ENCODE measurements around the gene B3GALNT2. TPM values are rescaled to one million over a fixed set of nuclear protein-coding genes. Genes with fewer than 3 reads are reported as not detected.

Gene B3GALNT2
- polyA plus RNA-seq, 4 donors, result 17.5 to 31.3 (median 26.2) TPM

DNA sequence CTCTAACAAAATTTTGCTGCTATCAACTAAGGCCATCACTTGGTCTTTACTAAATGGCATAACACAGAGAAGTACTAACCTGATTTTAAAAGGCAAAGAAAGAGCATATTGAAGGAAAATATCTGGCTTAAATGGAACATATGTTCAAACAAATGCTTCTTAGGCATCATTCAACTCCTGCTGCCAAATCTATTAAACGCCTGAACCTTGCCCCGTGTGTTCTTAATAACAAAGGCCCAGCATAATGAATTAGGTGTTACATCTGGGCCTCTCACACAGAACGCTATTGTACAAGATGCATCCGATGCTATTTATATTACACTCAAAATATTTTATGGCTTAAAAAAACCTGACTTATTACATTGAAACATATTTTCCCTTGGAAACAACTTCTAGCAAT is 48.4 kb downstream of the B3GALNT2 start:
- DNase-seq (ENCODE audit: low read depth in 4 of 4, low spot score in 2 of 4), result no peak

DNA sequence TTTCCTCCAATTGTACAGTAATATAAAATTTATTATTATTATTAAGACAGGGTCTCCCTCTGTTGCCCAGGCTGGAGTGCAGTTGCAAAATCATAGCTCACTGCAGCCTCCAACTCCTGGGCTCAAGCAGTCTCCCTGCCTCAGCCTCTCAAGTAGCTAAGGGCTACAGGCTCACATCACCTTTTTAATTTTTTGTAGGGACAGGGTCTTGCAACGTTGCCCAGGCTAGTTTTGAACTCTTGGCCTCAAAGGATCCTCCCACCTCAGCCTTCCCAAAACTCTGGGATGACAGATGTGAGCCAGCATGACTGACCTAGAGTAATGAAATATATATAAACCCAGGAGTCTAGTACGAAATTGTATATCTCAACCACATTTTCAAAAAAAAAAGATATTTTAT is 49.2 kb downstream of the B3GALNT2 start:
- no peak for DNase-seq (ENCODE audit: low read depth in 4 of 4, low spot score in 2 of 4)

DNA sequence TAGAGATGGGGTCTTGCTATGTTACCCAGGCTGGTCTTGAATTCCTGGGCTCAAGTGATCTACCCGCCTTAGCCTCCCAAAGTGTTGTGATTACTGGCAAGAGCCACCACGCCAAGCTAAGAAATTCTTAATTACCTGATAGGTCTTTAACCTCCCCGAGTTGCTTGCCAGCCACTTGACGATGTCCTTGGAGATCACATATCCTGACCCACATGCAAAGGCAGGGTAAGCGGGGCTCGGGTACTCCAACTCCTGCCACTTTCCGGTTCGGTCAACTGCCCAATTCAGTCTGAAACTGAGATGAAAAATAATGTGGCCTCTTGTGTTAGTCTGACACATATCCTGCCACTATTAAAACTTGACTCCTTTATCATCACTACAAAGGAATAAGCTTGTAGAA is 50.2 kb downstream of the B3GALNT2 start:
- DNase-seq (ENCODE audit: low read depth in 4 of 4, low spot score in 2 of 4), result no peak

DNA sequence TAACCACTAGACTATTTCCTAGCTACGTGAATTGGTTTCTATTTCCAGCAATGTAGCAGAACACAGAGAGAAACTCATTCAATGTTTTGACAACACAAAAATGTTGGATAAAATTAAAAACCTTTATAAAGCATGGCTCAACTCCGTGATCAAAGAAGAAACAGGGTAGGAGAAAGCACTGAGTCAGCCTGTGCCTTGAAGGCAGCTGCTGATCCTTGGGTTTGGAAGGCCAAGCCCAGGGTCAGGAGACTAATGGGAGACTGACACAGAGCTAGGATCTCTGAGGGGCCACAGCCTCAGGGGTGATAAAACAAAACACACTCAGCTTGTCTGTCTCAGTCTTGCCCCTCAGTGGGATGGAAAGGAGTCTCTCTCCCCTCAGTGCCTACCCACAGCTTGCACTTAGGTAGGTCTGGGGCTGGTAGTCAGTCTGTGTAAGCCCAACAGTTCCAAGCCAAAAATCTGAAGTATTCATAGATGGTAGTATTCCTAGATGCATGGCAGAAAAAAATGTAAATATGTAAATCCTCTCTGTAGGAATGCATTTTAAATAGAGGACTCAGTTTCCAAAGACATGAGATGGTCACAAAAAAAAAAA is 53.3 kb downstream of the B3GALNT2 start:
- DNase-seq (ENCODE audit: low read depth in 4 of 4, low spot score in 2 of 4), result no peak

DNA sequence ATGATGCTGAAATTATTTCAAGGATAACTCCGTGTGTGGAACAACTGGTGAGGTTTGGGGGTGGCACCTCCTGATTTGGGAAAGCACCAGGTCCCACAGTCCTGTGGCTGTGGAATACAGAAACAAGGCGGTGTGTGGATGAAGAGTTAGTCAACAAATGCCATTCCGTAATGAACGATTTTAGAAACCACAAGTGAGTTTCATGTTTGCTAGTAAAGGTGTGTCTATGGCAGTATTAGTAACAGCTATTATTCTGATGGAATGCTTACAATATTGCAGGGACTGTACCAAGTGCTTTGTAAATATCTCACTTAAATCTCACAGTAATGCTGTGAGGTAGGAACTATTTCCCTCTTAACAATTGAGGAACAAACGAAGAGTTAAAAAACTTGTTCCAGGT is 53.8 kb downstream of the B3GALNT2 start:
- DNase-seq (ENCODE audit: low read depth in 4 of 4, low spot score in 2 of 4), result no peak

DNA sequence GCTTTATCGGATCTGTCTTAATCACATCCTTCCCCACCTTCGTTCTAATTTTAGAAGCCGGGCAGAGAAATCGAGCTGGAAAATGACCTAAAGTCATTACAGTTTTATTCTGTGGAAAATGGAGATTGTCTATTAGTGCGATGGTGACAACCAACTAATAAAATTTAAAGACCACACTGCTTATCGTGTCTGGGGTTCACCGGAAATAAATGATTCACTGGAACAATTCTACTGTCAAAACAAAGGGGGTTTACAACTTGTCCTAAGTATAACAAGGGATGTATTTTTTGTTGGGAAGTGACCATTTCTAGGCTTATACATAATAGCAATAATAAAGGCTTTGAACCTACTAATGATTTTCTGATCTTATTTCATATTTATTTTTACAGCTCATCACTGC is 55.6 kb downstream of the B3GALNT2 start:
- DNase-seq (ENCODE audit: low read depth in 4 of 4, low spot score in 2 of 4), result no peak

DNA sequence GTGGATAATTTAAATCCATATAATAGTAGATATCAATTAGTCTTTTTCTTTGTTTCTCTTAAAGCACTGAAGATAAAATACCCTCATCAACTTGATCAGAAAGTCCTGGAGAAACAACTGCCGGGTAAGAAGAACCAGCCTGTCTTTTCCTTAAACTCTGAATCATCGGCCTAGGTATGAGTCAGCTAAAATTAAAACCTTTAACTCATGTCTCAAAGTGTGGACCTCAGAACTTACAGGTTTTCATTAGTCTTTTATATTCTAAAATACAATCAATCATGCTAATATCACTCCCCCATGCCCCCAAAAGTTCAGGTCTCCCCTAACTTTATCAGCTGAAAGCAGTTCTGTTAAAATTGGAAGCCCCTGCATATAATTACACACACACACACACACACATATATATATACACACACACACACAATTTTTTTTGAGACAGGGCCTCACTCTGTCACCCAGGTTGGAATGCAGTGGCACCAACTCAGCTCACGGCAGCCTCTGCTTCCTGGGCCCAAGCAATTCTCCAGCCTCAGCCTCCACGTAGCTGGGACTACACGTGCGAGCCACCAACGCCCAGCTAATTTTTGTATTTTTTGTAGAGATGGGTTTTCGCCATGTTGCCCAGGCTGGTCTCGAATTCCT is 61.3 kb downstream of the B3GALNT2 start:
- DNase-seq (ENCODE audit: low read depth in 4 of 4, low spot score in 2 of 4), result no peak

DNA sequence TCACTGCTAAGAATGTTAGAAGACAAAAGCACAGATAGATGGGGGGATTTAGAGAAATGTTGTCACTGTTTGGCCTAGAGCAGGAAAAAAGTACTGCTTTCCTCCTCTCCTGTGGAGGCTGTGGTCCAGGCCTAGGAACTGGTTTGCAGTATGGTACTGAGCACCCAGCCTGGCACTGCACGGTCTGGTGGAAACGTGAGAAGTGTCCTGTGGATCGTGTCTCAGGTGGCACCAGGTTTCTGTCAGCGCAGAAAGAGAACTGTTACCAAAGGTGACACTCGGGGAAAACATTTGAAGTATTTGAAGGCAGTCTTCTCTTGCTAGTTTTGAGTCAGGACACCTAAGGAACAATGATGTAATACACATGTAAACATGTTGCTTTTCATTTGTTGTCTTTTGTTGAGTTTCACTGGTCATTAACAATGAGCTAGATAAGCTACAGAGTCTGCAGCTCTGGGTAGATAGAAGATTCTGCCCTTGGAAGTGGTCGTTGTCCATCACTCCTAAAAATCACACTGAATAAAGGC is 63.0 kb downstream of the B3GALNT2 start:
- DNase-seq (ENCODE audit: low read depth in 4 of 4, low spot score in 2 of 4), result no peak

DNA sequence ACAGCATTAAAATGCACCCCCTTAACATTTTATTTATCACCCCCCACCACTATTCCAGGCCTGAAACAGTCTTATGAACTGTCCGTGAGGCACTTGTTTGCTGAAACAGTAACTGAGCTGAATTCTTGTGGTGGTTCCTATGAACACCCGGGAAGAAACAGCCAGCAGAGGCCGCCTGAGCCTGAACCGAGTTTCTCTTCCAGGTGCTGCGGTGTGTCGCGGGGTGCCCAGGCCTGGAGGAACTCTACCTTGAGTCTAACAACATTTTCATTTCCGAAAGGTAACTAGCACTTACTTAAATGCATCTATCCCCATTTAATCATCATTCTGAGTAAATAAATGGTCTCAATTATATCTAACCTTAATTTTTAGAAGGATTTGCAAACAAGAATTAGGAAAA is 70.3 kb downstream of the B3GALNT2 start:
- DNase-seq (ENCODE audit: low read depth in 4 of 4, low spot score in 2 of 4), result no peak

DNA sequence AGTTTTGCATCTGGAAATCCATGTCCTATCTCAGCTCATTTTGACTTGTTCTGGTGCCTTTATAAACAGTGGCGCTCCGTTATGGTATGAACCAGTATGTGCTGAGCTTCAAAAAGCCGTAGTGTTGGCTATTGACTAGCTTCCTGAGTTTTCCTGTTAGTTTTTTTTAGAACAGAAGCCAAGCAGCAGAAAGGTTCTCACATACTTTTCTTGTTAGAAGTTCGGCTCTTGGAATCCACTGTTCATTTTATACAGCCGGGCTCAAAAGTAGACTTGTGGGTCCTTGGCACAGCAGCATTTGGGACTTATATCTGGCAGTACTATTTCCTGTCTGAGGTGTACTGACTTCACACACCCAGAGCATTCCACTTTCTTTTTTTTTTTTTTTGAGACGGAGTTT is 73.3 kb downstream of the B3GALNT2 start:
- DNase-seq (ENCODE audit: low read depth in 4 of 4, low spot score in 2 of 4), result no peak

DNA sequence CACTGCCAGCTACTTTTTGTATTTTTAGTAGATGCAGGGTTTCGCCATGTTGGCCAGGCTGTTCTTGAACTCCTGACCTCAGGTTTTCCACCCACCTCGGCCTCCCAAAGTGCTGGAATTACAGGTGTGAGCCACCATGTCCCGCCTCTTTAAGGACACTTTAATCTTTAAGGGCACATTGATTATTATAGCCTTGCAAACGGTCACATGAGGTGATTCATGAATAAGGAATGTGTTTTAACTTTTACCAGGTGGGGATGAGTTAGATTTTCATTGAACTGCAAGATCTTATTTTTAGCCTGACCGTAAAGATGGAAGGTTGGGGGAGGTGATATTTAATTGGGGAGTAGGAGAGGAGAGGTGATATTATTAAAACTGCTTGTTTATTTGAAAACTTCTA is 75.1 kb downstream of the B3GALNT2 start:
- DNase-seq (ENCODE audit: low read depth in 4 of 4, low spot score in 2 of 4), result no peak

DNA sequence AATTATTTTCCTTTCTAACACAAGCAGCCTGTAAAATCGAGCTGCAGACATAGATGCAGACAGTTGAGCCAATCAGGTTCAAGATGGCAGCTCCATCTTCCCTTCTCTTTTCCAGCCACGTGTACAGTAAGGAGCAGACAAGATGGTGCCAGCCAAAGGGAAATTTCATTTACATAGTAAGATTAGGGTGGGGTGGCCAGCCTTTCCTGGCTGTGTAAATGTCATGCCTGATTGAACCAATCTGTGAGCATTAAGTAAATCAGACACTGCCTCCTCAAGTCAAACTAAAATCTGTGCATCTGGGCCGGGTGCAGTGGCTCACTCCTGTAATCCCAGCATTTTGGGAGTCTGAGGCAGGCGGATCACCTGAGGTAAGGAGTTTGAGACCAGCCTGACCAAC is 76.8 kb downstream of the B3GALNT2 start:
- DNase-seq (ENCODE audit: low read depth in 4 of 4, low spot score in 2 of 4), result no peak

DNA sequence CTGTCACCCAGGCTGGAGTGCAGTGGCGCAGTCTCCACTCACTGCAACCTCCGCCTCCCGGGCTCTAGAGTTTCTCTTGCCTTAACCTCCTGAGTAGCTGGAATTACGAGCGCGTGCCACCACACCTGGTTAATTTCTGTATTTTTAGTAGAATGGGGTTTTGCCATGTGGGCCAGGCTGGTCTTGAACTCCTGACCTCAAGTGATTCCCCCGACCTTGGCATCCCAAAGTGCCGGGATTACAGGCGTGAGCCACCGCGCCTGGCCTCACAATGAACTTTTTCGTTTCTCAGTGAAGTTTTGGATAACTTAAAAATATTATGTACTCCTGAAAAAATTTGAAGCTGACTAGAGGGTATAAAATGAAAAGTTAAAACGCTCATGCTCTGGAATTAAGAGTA is 77.6 kb downstream of the B3GALNT2 start:
- no peak for DNase-seq (ENCODE audit: low read depth in 4 of 4, low spot score in 2 of 4)

DNA sequence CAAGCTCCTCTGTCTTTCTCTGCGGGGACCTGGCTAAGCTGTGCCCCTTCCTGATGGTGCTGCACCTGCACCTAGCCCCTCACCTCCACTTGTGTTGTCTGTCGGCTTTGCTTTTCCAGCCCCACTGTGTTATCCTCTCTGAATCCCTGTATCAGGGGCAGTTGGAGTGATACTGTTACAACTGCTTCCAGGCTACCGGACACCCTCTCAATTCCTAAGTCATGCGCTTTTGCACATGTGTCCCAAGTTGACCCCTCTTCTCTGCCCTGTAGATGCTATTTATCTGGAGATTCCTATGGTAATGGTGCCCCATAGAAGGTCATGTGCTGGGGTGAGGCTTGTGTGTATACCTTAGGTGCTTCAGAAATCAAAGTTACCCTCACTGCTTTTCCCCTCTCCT is 78.1 kb downstream of the B3GALNT2 start:
- no peak for DNase-seq (ENCODE audit: low read depth in 4 of 4, low spot score in 2 of 4)

DNA sequence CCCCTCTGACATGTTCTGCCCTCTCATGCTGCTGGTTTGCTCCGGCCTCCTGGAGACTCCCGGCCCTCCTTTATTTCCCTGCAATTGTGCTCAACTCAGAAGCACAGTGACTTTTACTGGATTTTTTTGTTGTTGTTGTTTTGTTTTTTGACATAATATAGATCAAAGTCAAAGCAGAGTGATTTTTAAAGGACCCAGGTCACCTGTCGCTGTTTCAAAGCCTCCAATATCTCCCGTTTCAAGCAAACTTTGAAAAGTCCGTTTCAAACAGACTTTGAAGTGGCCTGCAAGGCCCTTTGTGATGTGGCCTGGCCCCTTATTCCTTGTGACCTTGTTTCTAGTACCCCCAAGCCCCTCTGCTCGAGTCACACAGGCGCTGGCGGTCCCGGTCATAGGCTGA is 78.9 kb downstream of the B3GALNT2 start:
- no peak for DNase-seq (ENCODE audit: low read depth in 4 of 4, low spot score in 2 of 4)

DNA sequence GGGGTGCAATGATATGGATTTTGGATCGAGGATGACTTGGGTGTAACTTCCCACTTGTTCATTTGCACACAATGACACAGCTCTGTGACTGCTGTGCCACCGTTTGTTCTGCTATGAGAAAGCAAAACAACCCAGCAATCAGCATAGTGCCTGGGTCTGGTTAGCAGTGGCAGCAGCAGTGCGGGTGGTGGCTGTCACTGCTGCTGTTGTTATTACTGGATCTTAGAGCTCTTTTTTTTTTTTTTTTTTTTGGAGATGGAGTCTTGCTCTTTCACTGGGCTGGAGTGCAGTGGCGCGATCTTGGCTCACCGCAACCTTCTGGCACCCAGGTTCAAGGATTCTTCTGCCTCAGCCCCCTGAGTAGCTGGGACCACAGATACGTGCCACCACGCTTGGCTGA is 80.2 kb downstream of the B3GALNT2 start:
- no peak for DNase-seq (ENCODE audit: low read depth in 4 of 4, low spot score in 2 of 4)

DNA sequence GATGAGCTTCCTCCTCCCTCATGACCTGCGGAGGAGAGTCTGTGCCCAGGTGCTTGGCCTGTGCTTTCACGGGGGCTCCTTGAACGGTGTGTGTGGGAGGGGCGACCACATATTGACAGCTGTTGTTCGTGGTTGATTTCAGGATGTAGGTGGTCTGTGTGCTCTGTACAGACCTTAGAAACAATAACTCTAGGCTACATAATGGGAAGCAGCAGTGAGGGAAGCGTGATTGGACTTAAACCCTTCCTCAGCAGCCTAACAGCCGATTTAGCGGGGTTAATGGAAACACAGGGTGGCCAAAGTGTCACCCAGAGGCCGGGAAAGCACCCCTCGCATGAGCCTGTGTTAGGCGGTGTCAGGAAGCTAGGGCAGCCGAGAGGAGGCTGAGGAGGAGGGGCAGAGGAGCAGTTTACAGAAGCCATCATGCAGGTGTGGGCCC is 81.0 kb downstream of the B3GALNT2 start:
- no peak for DNase-seq (ENCODE audit: low read depth in 4 of 4, low spot score in 2 of 4)

DNA sequence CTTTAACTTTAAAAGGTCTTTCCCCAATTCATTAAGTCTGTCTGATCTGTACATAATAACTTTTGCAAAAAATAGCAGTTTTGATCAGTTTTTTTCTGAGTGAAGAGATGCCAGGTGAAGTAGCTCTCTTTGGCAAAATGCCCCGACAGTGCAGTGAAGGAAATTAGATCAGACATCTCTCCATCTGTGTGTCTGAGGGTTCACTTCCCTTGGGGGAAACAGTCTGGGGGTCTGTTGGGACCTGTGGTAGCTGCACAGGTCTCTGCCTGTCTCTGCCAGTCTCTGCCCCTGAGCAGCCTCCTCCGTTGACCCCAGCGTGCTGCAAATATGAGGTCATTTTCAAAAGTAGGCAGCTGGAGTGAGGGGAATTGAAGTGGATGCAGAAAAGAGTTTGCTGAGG is 82.5 kb downstream of the B3GALNT2 start:
- no peak for DNase-seq (ENCODE audit: low read depth in 4 of 4, low spot score in 2 of 4)

DNA sequence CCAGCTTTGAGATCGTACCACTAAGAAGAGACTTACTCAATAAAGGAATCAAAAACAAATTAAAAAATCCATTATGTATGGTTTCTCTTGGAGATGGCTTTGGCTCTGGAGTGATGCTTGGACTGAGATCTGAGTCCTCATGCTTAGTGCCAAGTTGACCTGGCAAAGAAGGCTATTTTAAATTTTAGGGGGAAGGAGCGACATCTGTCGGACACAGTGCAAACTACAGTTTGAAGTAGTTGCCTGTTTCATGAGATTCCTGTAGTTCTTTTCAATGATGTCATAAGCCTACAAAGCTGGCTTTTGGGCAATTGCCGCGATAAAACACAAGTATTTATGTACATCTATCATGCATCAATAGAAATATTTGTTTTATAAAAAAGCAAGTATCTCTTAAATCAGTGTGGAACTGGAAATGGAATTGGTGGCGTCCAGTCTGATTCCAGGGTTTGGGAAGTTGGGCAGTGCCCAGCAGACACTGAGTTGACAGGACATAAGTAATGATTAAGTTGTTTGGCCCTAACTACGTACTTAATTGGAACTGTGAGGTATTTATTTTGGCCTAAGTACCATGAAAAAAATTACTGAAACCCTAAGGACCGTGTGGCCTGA is 87.1 kb downstream of the B3GALNT2 start:
- peak in 3 of 4 donors; percentile 29 to 41 (median 41) for DNase-seq (ENCODE audit: low read depth in 4 of 4, low spot score in 2 of 4)

DNA sequence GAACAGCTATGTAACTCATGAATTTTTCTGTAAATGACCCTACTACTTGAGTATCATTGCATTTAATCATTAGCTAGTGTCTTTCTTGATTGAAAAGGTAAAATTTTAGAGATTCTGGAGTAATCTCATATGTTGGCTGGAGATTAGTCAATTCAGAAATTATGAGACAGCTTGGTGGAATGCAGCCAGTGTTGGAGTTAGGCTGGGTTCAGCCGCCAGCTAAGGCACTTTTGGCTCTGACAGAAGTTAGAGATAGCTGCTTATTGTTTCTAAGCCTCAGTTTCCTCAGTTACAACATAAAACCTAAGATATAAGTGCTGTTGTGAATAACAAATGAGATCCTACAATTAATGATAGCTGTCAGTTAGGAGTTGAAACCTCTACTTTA is 87.6 kb downstream of the B3GALNT2 start:
- no peak for DNase-seq (ENCODE audit: low read depth in 4 of 4, low spot score in 2 of 4)

DNA sequence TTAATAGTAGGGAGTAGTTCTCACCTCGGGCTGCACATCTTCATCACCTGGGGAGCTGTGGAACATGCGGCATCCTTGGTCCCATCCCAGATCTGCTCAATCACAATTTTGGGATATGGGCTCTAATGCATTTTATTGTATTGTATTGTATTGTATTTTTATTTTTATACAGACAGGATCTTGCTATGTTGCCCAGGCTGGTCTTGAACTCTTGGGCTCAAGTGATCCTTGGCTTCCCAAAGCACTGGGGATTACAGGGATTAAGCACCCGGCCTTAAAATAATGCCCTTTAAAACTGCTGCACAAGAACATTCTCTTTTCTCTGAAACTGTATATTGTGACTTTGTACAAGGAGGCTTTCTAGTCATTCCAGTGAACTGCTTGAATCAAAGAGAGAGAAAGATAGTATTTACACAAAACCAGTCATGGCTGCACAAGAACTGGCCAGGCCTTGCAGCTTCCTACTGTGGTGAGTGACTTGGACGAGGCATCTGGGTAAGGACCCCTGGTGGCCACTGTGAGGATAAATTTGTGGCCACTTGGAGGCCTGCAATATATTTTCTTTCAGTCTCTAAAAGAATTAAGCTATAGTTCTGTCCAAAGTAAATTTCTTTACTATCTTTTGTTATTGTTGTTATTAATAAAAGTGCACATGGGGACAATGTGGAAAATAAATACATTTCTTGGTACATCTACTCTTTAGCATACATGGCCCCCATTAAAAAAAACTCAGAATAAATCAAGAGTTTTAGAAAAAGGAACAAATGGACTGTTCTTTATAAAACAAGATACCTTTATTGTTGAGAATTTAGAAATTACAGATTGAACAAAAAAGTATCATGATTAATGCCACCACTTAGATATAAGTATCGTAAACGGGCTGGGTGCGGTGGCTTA is 89.0 kb downstream of the B3GALNT2 start:
- DNase-seq (ENCODE audit: low read depth in 4 of 4, low spot score in 2 of 4), result peak in 1 of 4 donors; percentile 34
